SK-N-SH (cell line): ENCODE data around the gene TSPAN14. TPM values are rescaled to one million over a fixed set of nuclear protein-coding genes. Genes with fewer than 3 reads are reported as not detected.

Experiments used
- CTCF ChIA-PET: fragments of 300-600, 350-600 bp; formaldehyde crosslinking; extraction: SDS; loops from one replicate; lab custom pipeline; 2021; lab: Yijun Ruan, JAX
- POLR2A ChIA-PET: fragments of 350-600 bp; sonication (Branson Sonifier 250); formaldehyde crosslinking; extraction: SDS; loops from one replicate; lab custom pipeline; 2020; ENCODE audit warnings: antibody characterized with exemption, inconsistent platforms; lab: Yijun Ruan, JAX
- DNase-seq: peaks from one replicate; pipeline ENCODE4 v3.0.0; 2012
- H2AFZ ChIP-seq: fragments of 200-600 bp; sonication (generic); 2 replicates; pipeline ENCODE4 v1.8.1; 2016; ENCODE audit warnings: antibody characterized with exemption, mild to moderate bottlenecking, low read depth
- H3F3A ChIP-seq: fragments of 200-600 bp; sonication (generic); replicated peaks from 2 replicates; pipeline ENCODE3; 2016; ENCODE audit warnings: antibody characterized with exemption, mild to moderate bottlenecking; ENCODE audit not compliant: insufficient read depth
- H3K27ac ChIP-seq, 2 experiments: fragments of 200-500 bp in 1 of 2; fragments of 200-600 bp in 1 of 2; sonication (Bioruptor generic) in 1 of 2; sonication (generic), shearing (Covaris generic) in 1 of 2; 2 replicates each; pipeline versions ENCODE4 v1.5.1 to v1.6.1; 2014 to 2016; ENCODE audit warnings: low read depth in 2 of 2, inconsistent platforms in 1 of 2, low read length in 1 of 2, mild to moderate bottlenecking in 1 of 2, mixed read lengths in 1 of 2
- H3K27me3 ChIP-seq: fragments of 200-600 bp; sonication (generic), shearing (Covaris generic); 2 replicates; pipeline ENCODE4 v1.6.1; 2016; ENCODE audit warnings: mixed run types; ENCODE audit not compliant: insufficient read depth
- H3K36me3 ChIP-seq, 2 experiments: fragments of 200-500 bp in 1 of 2; fragments of 200-600 bp in 1 of 2; sonication (Bioruptor generic) in 1 of 2; sonication (generic) in 1 of 2; replicated peaks in 1 of 2; 2 replicates each; pipeline versions ENCODE3 to v1.5.1; 2014 to 2016; ENCODE audit warnings: low read length in 1 of 2, mild to moderate bottlenecking in 1 of 2; ENCODE audit not compliant: insufficient read depth in 2 of 2, control insufficient read depth in 1 of 2
- H3K4me1 ChIP-seq, 2 experiments: fragments of 200-500 bp in 1 of 2; fragments of 200-600 bp in 1 of 2; sonication (Bioruptor generic) in 1 of 2; sonication (generic), shearing (Covaris generic) in 1 of 2; 2 replicates each; pipeline versions ENCODE4 v1.5.1 to v1.6.1; 2014 to 2016; ENCODE audit warnings: low read depth in 1 of 2, low read length in 1 of 2, mixed run types in 1 of 2; ENCODE audit not compliant: insufficient read depth in 2 of 2, control insufficient read depth in 1 of 2
- H3K4me2 ChIP-seq: fragments of 200-600 bp; sonication (generic), shearing (Covaris generic); 2 replicates; pipeline ENCODE4 v1.6.1; 2017; ENCODE audit warnings: mixed run types
- H3K4me3 ChIP-seq, 2 experiments: fragments of 200-500 bp in 1 of 2; fragments of 200-600 bp in 1 of 2; sonication (Bioruptor generic) in 1 of 2; sonication (generic), shearing (Covaris generic) in 1 of 2; 2 replicates each; pipeline versions ENCODE4 v1.5.1 to v1.8.1; 2014 to 2016; ENCODE audit warnings: low read depth in 2 of 2, inconsistent platforms in 1 of 2, low read length in 1 of 2, mild to moderate bottlenecking in 1 of 2, mixed read lengths in 1 of 2, moderate library complexity in 1 of 2
- H3K79me2 ChIP-seq: fragments of 200-600 bp; sonication (generic); 2 replicates; pipeline ENCODE4 v1.8.1; 2017; ENCODE audit warnings: mild to moderate bottlenecking; ENCODE audit not compliant: insufficient read depth
- H3K9ac ChIP-seq: fragments of 200-600 bp; sonication (generic); 2 replicates; pipeline ENCODE4 v1.6.1; 2017; ENCODE audit warnings: mixed run types
- H3K9me2 ChIP-seq: fragments of 200-600 bp; sonication (generic); 2 replicates; pipeline ENCODE4 v1.6.1; 2017; ENCODE audit warnings: mixed run types
- H3K9me3 ChIP-seq: fragments of 200-600 bp; sonication (generic); 2 replicates; pipeline ENCODE4 v1.6.1; 2017; ENCODE audit warnings: mixed run types, mild to moderate bottlenecking, moderate library complexity
- H4K20me1 ChIP-seq: fragments of 200-600 bp; sonication (generic); 2 replicates; pipeline ENCODE4 v1.6.1; 2017; ENCODE audit warnings: mild to moderate bottlenecking, mixed run types; ENCODE audit not compliant: insufficient read depth
- EP300 ChIP-seq, 2 experiments: IDR thresholded peaks; 2 replicates each; pipeline versions ENCODE4 v1.4.0 to v1.6.1; 2012; ENCODE audit warnings: borderline replicate concordance in 1 of 2, low read depth in 1 of 2, low read length in 1 of 2
- FOSL2 ChIP-seq: IDR thresholded peaks from 2 replicates; pipeline ENCODE4 v1.4.0; 2012; ENCODE audit warnings: low read depth, mild to moderate bottlenecking, moderate library complexity, borderline replicate concordance
- GABPA ChIP-seq: IDR thresholded peaks from 2 replicates; pipeline ENCODE4 v1.4.0; 2012; ENCODE audit warnings: low read depth, mild to moderate bottlenecking
- JUND ChIP-seq: IDR thresholded peaks from 2 replicates; pipeline ENCODE4 v1.4.0; 2012
- NRF1 ChIP-seq: IDR thresholded peaks from 2 replicates; pipeline ENCODE4 v1.6.1; 2012; ENCODE audit warnings: low read depth, mild to moderate bottlenecking, low read length
- RXRA ChIP-seq: IDR thresholded peaks from 2 replicates; pipeline ENCODE4 v1.4.0; 2012; ENCODE audit warnings: low read depth, mild to moderate bottlenecking, borderline replicate concordance
- TCF12 ChIP-seq: IDR thresholded peaks from 2 replicates; pipeline ENCODE4 v1.4.0; 2012
- WGBS: methylation state at CpG from one replicate; pipeline ENCODE4 v1.1.6; 2017; ENCODE audit warnings: low lambda C conversion rate; 5-methylcytosine and 5-hydroxymethylcytosine counted together
- polyA plus RNA-seq, 3 experiments: library from polyadenylated mRNA; depleted of rRNA; stranded (reverse); fragments of >200 nt; gene quantifications; 2 replicates each; pipeline ENCODE4 v1.2.3, GENCODE V29; 2012

The TSPAN14 gene
- polyA plus RNA-seq, 1 of the 3 experiments (the other 2 are of a cell fraction) = 78.1 TPM

GRCh38 chr10:80448209-80448942 is 5.7 kb upstream of the TSPAN14 start:
- WGBS = 97% methylated on average over 4 of the region's 4 CpGs
- Histone ChIP-seq H3K9me3 (no peaks in the 10 kb centered on the region), H3K9me2 (no peaks in the 10 kb centered on the region), H2AFZ (no peak overlapping the region), H3K9ac (no peak overlapping the region), H3K27me3 (no peaks in the 10 kb centered on the region), H3K4me2 (no peak overlapping the region), H3K79me2 (no peaks in the 10 kb centered on the region), H3F3A (peaks cover 3% of the 10 kb centered on the region), H3K27ac (no peak overlapping the region), H3K4me1 (peaks cover 10 to 17% of the 10 kb centered on the region in 2 experiments), H3K4me3 (no peak overlapping the region), H4K20me1 (no peaks in the 10 kb centered on the region), H3K36me3 (no peaks in the 10 kb centered on the region)
- CTCF ChIA-PET = interaction anchor here (1.4 to 35.3 kb wide), 3 partner anchors 20 to 476 kb away, joined by 3 to 602 read pairs (median 7); no protein-coding TSS in a partner anchor
- POLR2A ChIA-PET = no interaction called here
- TF ChIP-seq FOSL2 (no peak), JUND (no peak), RXRA (no peak), NRF1 (no peak), EP300 (IDR thresholded peaks at IDR 0.05; ENCODE audit: borderline replicate concordance in 1 of 2, low read depth in 1 of 2, low read length in 1 of 2) (no peak), GABPA (no peak)
- DNase-seq = no peak

- 95% methylated on average over 2 of the region's 2 CpGs for WGBS
- POLR2A ChIA-PET = no interaction called here
- H3F3A ChIP-seq = peaks cover 6% of the 10 kb centered on the region
- DNase-seq = no peak
- H3K79me2 ChIP-seq = peaks cover 2% of the 10 kb centered on the region; the same call in 1 of the 2 replicates
- CTCF ChIA-PET = interaction anchor here (1.4 to 35.3 kb wide), 3 partner anchors 19 to 475 kb away, joined by 3 to 602 read pairs (median 7); no protein-coding TSS in a partner anchor
- no peaks in the 10 kb centered on the region for H4K20me1 ChIP-seq
- H3K9ac ChIP-seq = no peak overlapping the region
- no peak overlapping the region for H3K4me2 ChIP-seq
- no peak overlapping the region for H2AFZ ChIP-seq
- H3K36me3 ChIP-seq = no peaks in the 10 kb centered on the region
- no peak overlapping the region for H3K4me3 ChIP-seq
- no peaks in the 10 kb centered on the region for H3K27me3 ChIP-seq
- no peaks in the 10 kb centered on the region for H3K9me2 ChIP-seq
- TF ChIP-seq TCF12 = no peak
- TF ChIP-seq, all 33 proteins: peak for 0
- no peaks in the 10 kb centered on the region for H3K9me3 ChIP-seq
- H3K4me1 ChIP-seq = peaks cover 4 to 9% of the 10 kb centered on the region in 2 experiments; a peak in 3 of 4 replicates
- H3K27ac ChIP-seq = no peak overlapping the region
These were observed 4.6 kb upstream of the TSPAN14 start for GRCh38 chr10:80449520-80449919.

DNA sequence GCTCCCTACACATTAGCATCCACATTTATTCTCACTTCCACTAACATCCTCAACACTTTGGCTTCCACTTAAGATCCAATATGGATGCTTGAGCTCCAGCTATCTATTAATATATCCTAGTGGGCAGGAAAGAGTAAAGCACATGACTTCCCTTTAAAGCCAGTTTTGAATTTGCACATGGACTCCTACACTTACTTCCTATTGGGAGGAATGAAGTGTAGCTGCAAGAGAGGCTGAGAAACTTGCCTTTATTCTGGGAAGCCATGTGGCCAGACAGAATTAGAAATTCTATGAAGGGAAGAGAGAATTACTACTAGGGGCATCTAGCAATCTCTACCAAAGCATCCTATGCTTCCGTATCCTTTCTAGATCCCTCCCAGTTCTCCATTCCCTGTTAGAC is 3.0 kb upstream of the TSPAN14 start:
- no peaks in the 10 kb centered on the region for H3K36me3 ChIP-seq
- peaks cover 9 to 19% of the 10 kb centered on the region in 2 experiments; a peak in 3 of 4 replicates for H3K4me1 ChIP-seq
- H2AFZ ChIP-seq = no peak overlapping the region
- H3K4me2 ChIP-seq = no peak overlapping the region
- no peak for TF ChIP-seq JUND
- TF ChIP-seq, all 33 proteins: peak for 0
- POLR2A ChIA-PET = no interaction called here
- CTCF ChIA-PET = interaction anchor here (1.3 to 35.3 kb wide), 2 partner anchors 55 to 474 kb away, joined by 3 to 602 read pairs; no protein-coding TSS in a partner anchor
- Histone ChIP-seq H3K79me2 (peaks cover 18% of the 10 kb centered on the region), H3F3A (peaks cover 6% of the 10 kb centered on the region), H3K4me3 (no peak overlapping the region), H4K20me1 (peaks cover 11% of the 10 kb centered on the region), H3K9me2 (no peaks in the 10 kb centered on the region), H3K9me3 (no peaks in the 10 kb centered on the region), H3K27me3 (no peaks in the 10 kb centered on the region), H3K27ac (no peak overlapping the region), H3K9ac (no peak overlapping the region)
- 100% methylated on average over 1 of the region's 1 CpG for WGBS
- DNase-seq = no peak
